Lower leg skin (tissue), 4 donors: ENCODE measurements around the gene SLC8A2. TPM values are rescaled to one million over a fixed set of nuclear protein-coding genes. Genes with fewer than 3 reads are reported as not detected.

ENCODE experiments used
- DNase-seq, 2 donors: peaks; one replicate each; pipeline ENCODE4 v3.0.0-alpha.2; 2019; ENCODE audit warnings: low spot score in 2 of 2
- H3K4me3 ChIP-seq: fragments of 200-600 bp; sonication (generic); 2 replicates; pipeline ENCODE4 v1.5.1; 2017; ENCODE audit warnings: mild to moderate bottlenecking, low read depth; ENCODE audit not compliant: poor library complexity, severe bottlenecking
- CTCF ChIP-seq, 3 donors: fragments of 450-650 bp; IDR thresholded peaks; one replicate each; pipeline ENCODE4 v1.5.1; 2016; ENCODE audit warnings: antibody characterized with exemption in 3 of 3, mild to moderate bottlenecking in 3 of 3, moderate library complexity in 2 of 3
- POLR2A ChIP-seq, 2 donors: fragments of 450-650 bp; IDR thresholded peaks; one replicate each; pipeline ENCODE4 v1.6.1; 2016 to 2017; ENCODE audit warnings: antibody characterized with exemption in 2 of 2, mild to moderate bottlenecking in 1 of 2, moderate library complexity in 1 of 2
- WGBS, 2 donors: methylation state at CpG; one replicate each; pipeline ENCODE4 v1.1.5; 2018; 5-methylcytosine and 5-hydroxymethylcytosine counted together
- intact Hi-C: fragments of 100-400 bp; cut with DNase I; formaldehyde crosslinking; loops from one replicate; pipeline ENCODE4 v1.15.0; 2023; ENCODE audit warnings: low total_unique reads
- total RNA-seq, 4 donors: library from RNA; depleted of rRNA; stranded (reverse); fragments of >200 nt; gene quantifications; one replicate each; pipeline ENCODE4 v1.1.0, GENCODE V29; 2016

SLC8A2 gene
- total RNA-seq, 4 donors from 2014 or later, result 0.38 to 2.3 (median 1.6) TPM; not detected in 1

- DNase-seq, result no peak
- WGBS, 2 donors, result 12 to 23% methylated on average over 19 of the region's 19 CpGs
- H3K4me3 ChIP-seq, result no peak overlapping the region
- intact Hi-C loops, result no loop called here
- no peak for TF ChIP-seq POLR2A (IDR thresholded peaks at IDR 0.05)
Observed at GRCh38 chr19:47419789-47420188, 51.9 kb downstream of the SLC8A2 start.

- TF ChIP-seq POLR2A (IDR thresholded peaks at IDR 0.05) (no peak), CTCF (IDR thresholded peaks at IDR 0.05) (no peak)
- intact Hi-C loops, result no loop called here
- peak within 1 kb of the TSS; percentile 19 for H3K4me3 ChIP-seq
- no peak for DNase-seq
- 0 to 4% methylated on average over 12 to 13 of the region's 70 CpGs for WGBS, 2 donors
Observed at GRCh38 chr19:47419030-47419783, 52.5 kb downstream of the SLC8A2 start, which contains the start of gene MEIS3. MEIS3 (minus strand) TSS chr19:47419527; CDS start chr19:47419081, 446 bp downstream.

- intact Hi-C loops, result no loop called here
- TF ChIP-seq CTCF (IDR thresholded peaks at IDR 0.05) (no peak), POLR2A (IDR thresholded peaks at IDR 0.05) (no peak)
- 0 to 3% methylated on average over 9 of the region's 9 CpGs for WGBS, 2 donors
- DNase-seq, result no peak
- H3K4me3 ChIP-seq, result peak overlapping the region; percentile 19
Observed at GRCh38 chr19:47418692-47419029, 53.0 kb downstream of the SLC8A2 start.

DNA sequence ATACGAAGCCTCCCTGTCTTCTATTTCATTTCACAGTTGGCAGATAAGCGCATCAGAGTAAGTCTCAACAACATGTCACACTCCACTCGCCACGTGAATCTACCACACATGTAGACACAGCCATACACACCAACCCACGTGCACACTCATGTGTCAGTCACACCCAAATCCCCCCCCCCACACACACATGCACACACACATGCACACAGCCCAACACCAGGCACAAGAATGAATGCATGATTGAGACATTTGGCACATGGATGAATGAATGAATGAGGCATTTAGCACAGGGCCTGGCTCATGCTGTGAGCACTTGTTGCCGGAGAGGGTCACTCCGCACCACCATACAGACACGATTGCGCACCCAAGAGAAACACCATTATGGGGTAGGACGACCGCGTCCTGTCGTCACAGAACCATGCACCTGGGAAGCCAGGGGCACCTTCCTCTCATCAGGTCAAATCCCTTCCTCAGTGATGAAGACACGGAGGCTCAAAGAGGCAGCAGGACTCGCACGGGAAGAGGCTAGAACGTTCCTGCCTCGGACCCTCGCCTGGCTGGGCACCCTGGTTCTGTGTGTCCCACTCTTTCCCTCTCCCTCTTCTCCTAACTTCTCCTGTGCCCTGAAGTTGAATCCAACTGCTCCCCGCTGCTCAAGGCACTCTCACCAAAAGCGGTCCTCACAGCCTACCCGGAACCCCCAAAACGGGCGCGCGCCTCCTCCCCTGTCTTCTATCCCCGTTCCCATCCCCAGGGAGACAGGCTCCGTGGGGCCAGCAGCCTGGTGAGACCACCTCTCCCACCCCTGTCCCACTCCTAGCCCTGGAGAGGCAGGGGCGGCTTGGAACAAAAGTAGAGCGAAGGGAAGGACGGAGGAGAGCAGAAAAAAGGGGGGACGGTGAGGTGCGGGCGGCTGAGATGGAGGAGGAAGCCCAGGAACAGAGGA is 53.7 kb downstream of the SLC8A2 start:
- 6 to 8% methylated on average over 34 of the region's 34 CpGs for WGBS, 2 donors
- intact Hi-C loops, result no loop called here
- no peak overlapping the region for H3K4me3 ChIP-seq
- no peak for TF ChIP-seq POLR2A (IDR thresholded peaks at IDR 0.05)
- TF ChIP-seq CTCF (IDR thresholded peaks at IDR 0.05), result no peak
- no peak for DNase-seq

DNA sequence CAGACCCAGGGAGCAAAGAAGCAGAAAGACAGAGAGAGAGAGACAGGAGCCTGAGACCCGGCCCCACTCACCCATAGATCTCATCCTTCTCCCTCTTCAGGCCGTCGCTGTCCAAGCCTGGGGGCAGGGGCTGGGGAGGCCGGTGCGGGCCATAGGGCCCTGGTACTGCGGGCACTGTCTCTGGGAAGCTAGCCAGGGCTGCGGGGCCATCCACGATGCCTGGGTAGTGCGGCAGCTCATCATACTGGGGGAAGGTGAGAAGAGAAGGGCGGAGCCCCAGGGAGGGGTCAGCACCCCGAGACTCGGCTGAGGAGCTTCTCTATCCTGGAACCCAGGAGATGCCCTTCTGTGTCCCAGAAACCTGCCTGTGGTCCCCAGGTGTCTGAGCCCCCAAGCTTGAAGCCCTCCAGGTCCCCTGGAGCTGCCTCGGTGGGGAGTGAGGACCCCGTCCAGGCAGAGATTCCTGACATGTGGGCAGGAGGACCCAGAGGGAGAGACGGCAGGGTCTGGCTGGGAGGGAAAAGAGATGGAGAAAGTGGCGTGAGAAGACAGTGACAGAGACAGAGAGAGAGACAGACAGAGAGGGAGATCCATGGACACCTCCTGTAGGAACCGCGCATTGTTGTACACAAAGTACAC is 54.5 kb downstream of the SLC8A2 start:
- intact Hi-C loops, result no loop called here
- DNase-seq, result no peak
- 23 to 30% methylated on average over 18 of the region's 18 CpGs for WGBS, 2 donors
- H3K4me3 ChIP-seq, result no peak overlapping the region
- TF ChIP-seq CTCF (IDR thresholded peaks at IDR 0.05) (no peak), POLR2A (IDR thresholded peaks at IDR 0.05) (no peak)

DNA sequence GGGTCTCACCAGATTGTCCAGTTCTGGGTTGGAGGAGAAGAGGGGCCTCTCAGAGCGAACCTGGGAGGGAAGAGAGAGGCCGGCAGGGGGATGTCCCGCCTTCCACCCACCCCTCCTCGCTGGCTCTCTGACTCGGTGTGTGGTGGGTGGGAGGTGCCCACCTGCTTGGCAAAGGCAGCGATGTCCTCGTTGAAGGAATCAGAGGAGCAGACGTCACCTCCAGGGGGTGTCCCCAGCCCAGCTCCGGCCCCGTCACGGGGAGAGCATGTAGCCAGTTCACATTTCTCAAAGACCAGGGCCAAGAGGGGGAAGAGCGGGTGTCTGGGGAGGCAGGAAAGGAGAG is 55.1 kb downstream of the SLC8A2 start:
- 37% methylated on average over 12 of the region's 12 CpGs for WGBS, 2 donors
- H3K4me3 ChIP-seq, result no peak overlapping the region
- TF ChIP-seq CTCF (IDR thresholded peaks at IDR 0.05) (no peak), POLR2A (IDR thresholded peaks at IDR 0.05) (no peak)
- intact Hi-C loops, result no loop called here
- DNase-seq, result no peak
